KMS-11 (cell line): ENCODE data around the gene RYR1.
"Not testable (repeated sequence)": the region's sequence is repeated elsewhere in the genome, so short reads cannot be mapped to it uniquely, and the experiment has no call there.

Experiments used
- H2AFZ ChIP-seq: fragments of 200-600 bp; sonication (generic); 2 replicates; pipeline ENCODE4 v1.6.1; 2016; ENCODE audit warnings: antibody characterized with exemption, mixed run types, low read depth
- H3K27ac ChIP-seq: fragments of 200-600 bp; sonication (generic); 2 replicates; pipeline ENCODE4 v1.6.1; 2016; ENCODE audit warnings: mild to moderate bottlenecking, mixed run types
- H3K27me3 ChIP-seq: fragments of 200-600 bp; sonication (generic); 2 replicates; pipeline ENCODE4 v1.6.1; 2017; ENCODE audit warnings: mild to moderate bottlenecking, low read depth, mixed run types, moderate library complexity; ENCODE audit not compliant: insufficient read depth
- H3K36me3 ChIP-seq: fragments of 200-600 bp; sonication (generic); 2 replicates; pipeline ENCODE4 v1.6.1; 2017; ENCODE audit warnings: mild to moderate bottlenecking, mixed run types; ENCODE audit not compliant: insufficient read depth
- H3K4me1 ChIP-seq: fragments of 200-600 bp; sonication (generic); 2 replicates; pipeline ENCODE4 v1.6.1; 2016; ENCODE audit warnings: mild to moderate bottlenecking, low read depth, mixed run types; ENCODE audit not compliant: poor library complexity, severe bottlenecking
- H3K4me2 ChIP-seq: fragments of 200-600 bp; sonication (generic); 2 replicates; pipeline ENCODE4 v1.7.0; 2016; ENCODE audit warnings: mild to moderate bottlenecking, mixed run types
- H3K4me3 ChIP-seq: fragments of 200-600 bp; sonication (generic); IDR thresholded peaks from 2 replicates; pipeline ENCODE4 v1.6.1; 2017; ENCODE audit warnings: low read depth, low read length, mixed read lengths; ENCODE audit not compliant: insufficient read depth
- H3K79me2 ChIP-seq: fragments of 200-600 bp; sonication (generic); 2 replicates; pipeline ENCODE4 v1.6.1; 2016; ENCODE audit warnings: low read depth, mixed run types; ENCODE audit not compliant: insufficient read depth
- H3K9ac ChIP-seq: fragments of 200-600 bp; sonication (generic); 2 replicates; pipeline ENCODE4 v1.6.1; 2016; ENCODE audit warnings: mild to moderate bottlenecking, mixed run types
- H4K20me1 ChIP-seq: fragments of 200-600 bp; sonication (generic); 2 replicates; pipeline ENCODE4 v1.6.1; 2016; ENCODE audit warnings: mild to moderate bottlenecking, mixed run types; ENCODE audit not compliant: insufficient read depth
- TF ChIP-seq, protein P1 (sequence below): fragments of 200-600 bp; sonication (generic); conservative IDR thresholded peaks from 2 replicates; pipeline ENCODE4 v1.6.1; 2017; ENCODE audit warnings: low read depth, mild to moderate bottlenecking, antibody characterized with exemption, low read length, moderate library complexity, mixed read lengths

The RYR1 gene

DNA sequence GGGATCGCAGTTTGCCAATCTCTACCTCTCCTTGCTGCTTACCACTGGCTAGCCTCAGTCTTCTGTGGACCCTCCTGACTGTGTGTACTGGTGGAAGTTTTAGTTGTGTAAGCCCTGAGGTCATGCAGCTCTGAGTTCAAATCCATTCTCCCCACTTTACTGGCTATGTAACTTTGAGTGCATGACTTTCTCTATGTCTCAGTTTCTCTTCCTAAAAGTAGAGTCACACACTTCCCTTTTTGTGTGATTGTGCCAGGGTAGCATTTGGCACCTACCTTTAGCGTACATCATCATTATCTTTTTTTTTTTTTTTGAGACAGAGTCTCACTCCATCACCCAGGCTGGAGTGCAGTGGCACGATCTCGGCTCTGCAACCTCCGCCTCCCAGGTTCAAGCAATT is 113.9 kb downstream of the RYR1 start:
- Histone ChIP-seq H3K27me3 (no peaks in the 10 kb centered on the region), H3K4me1 (peaks cover 10% of the 10 kb centered on the region), H3K9ac (no peak overlapping the region), H3K4me2 (no peak overlapping the region), H3K36me3 (no peaks in the 10 kb centered on the region), H2AFZ (no peak overlapping the region), H4K20me1 (no peaks in the 10 kb centered on the region), H3K27ac (no peak overlapping the region), H3K4me3 (no peak overlapping the region), H3K79me2 (no peaks in the 10 kb centered on the region)
- TF ChIP-seq, protein P1, sequence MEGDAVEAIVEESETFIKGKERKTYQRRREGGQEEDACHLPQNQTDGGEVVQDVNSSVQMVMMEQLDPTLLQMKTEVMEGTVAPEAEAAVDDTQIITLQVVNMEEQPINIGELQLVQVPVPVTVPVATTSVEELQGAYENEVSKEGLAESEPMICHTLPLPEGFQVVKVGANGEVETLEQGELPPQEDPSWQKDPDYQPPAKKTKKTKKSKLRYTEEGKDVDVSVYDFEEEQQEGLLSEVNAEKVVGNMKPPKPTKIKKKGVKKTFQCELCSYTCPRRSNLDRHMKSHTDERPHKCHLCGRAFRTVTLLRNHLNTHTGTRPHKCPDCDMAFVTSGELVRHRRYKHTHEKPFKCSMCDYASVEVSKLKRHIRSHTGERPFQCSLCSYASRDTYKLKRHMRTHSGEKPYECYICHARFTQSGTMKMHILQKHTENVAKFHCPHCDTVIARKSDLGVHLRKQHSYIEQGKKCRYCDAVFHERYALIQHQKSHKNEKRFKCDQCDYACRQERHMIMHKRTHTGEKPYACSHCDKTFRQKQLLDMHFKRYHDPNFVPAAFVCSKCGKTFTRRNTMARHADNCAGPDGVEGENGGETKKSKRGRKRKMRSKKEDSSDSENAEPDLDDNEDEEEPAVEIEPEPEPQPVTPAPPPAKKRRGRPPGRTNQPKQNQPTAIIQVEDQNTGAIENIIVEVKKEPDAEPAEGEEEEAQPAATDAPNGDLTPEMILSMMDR, result no peak

DNA sequence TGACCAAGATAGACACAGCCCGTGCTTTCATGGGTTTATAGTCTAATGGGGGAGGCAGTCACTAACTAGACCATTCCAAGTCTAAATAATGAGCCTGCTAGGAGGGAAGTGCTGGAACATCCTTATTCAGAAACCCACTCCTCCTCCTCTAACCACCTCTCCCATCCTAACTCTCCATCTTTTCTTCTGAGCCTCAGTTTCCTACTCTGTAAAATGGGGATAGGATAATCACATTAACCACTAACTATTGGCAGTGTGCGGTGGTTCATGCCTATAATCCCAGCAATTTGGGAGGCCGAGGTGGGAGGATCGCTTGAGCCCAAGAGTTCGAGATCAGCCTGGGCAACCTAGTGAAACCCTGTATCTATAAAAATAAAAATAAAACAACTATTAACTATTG is 115.6 kb downstream of the RYR1 start:
- Histone ChIP-seq H3K4me2 (no peak overlapping the region), H3K27me3 (no peaks in the 10 kb centered on the region), H3K27ac (no peak overlapping the region), H3K4me3 (no peak overlapping the region), H4K20me1 (no peaks in the 10 kb centered on the region), H3K36me3 (no peaks in the 10 kb centered on the region), H3K9ac (no peak overlapping the region), H3K4me1 (peaks cover 6% of the 10 kb centered on the region), H3K79me2 (no peaks in the 10 kb centered on the region), H2AFZ (no peak overlapping the region)
- TF ChIP-seq, protein P1, result no peak

DNA sequence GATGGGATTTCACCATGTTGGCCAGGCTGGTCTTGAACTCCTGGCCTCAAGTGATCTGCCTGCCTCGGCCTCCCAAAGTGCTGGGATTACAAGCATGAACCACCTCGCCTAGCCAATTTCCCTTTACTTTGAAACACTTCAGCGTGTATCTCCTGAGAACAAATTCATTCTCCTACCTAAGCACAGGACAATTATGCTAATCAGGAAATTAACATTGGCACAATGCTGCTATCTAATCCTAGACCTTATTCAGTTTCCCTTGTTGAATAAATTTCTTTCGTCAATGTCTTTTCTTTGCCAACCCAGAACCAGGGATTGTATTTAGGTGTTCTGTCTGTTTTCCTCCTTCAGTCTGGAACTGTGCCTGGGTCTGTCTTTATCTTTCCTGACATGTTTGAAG is 116.5 kb downstream of the RYR1 start:
- H3K79me2 ChIP-seq, result no peaks in the 10 kb centered on the region
- no peaks in the 10 kb centered on the region for H3K36me3 ChIP-seq
- H3K27me3 ChIP-seq, result no peaks in the 10 kb centered on the region
- no peak overlapping the region for H3K4me3 ChIP-seq
- H3K4me2 ChIP-seq, result no peak overlapping the region
- no peak overlapping the region for H2AFZ ChIP-seq
- no peak overlapping the region for H3K27ac ChIP-seq
- H3K4me1 ChIP-seq, result no peaks in the 10 kb centered on the region
- no peaks in the 10 kb centered on the region for H4K20me1 ChIP-seq
- H3K9ac ChIP-seq, result no peak overlapping the region
- TF ChIP-seq, protein P1, result no peak

DNA sequence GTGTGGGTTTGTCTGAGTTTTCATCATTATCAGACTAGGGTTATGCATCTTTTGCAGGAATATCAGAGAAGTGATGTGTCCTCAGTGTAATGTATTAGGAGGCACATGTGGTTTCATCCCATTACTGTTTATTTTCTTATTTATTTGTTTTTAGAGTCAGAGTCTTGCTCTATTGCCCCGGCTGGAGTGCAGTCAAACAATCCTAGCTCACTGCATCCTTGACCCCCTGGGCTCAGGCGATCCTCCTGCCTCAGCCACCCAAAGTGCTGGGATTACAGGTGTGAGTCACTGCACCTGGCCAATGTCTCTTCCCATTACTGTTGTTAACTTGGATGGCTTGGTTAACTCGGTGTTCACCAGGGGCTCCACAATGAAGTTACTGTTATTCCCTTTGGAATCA is 116.9 kb downstream of the RYR1 start:
- Histone ChIP-seq H3K27me3 (no peaks in the 10 kb centered on the region), H3K4me3 (no peak overlapping the region), H4K20me1 (no peaks in the 10 kb centered on the region), H3K9ac (no peak overlapping the region), H3K79me2 (no peaks in the 10 kb centered on the region), H3K36me3 (no peaks in the 10 kb centered on the region), H3K4me1 (no peaks in the 10 kb centered on the region), H3K4me2 (no peak overlapping the region), H3K27ac (no peak overlapping the region), H2AFZ (no peak overlapping the region)
- TF ChIP-seq, protein P1, result no peak

DNA sequence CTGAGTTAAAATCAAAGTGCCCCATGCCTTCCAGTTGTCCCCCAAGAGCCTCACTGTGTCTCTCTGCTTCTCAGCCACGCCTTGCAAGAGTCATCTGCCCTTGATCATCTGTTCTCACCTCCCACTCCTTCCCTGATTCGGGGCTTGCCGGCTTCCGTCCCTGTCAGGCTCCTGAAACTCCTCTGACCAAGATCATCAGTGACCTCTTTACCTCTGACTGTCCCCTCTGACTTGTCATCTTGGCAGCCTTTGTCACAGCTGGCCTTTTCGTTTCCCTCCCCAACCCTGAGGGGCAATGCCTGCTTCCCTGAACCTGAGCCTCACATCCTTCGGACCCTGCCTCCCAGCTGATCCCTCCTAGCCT is 117.9 kb downstream of the RYR1 start:
- H3K9ac ChIP-seq, result no peak overlapping the region
- H3K4me1 ChIP-seq, result no peaks in the 10 kb centered on the region
- H3K27ac ChIP-seq, result no peak overlapping the region
- TF ChIP-seq, protein P1, result no peak
- no peak overlapping the region for H3K4me2 ChIP-seq
- no peaks in the 10 kb centered on the region for H4K20me1 ChIP-seq
- no peaks in the 10 kb centered on the region for H3K36me3 ChIP-seq
- H3K79me2 ChIP-seq, result no peaks in the 10 kb centered on the region
- H3K4me3 ChIP-seq, result no peak overlapping the region
- H2AFZ ChIP-seq, result no peak overlapping the region
- no peaks in the 10 kb centered on the region for H3K27me3 ChIP-seq

DNA sequence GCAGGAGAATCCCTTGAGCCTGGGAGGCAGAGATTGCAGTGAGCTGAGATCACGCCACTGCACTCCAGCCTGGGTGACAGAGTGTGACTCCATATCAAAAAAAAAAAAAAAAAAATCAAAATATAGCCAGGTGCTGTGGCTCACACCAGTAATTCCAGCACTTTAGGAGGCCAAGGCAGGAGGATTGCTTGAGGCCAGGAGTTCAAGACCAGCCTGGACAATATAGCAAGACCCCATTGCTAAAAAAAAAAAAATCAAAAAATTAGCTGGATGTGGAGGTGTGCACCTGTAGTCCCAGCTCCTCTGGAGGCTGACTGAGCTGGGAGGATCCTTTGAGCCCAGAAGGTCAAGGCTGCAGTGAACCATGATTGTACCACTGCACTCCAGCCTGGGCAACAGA is 119.7 kb downstream of the RYR1 start:
- not testable (repeated sequence) for H3K9ac ChIP-seq

More for the DNA sequence above, 119.7 kb downstream of the RYR1 start:
- not testable (repeated sequence) for H3K4me3 ChIP-seq, H3K79me2 ChIP-seq, H3K4me1 ChIP-seq, H3K27ac ChIP-seq, H4K20me1 ChIP-seq, H3K36me3 ChIP-seq, H2AFZ ChIP-seq, H3K27me3 ChIP-seq, H3K4me2 ChIP-seq
